ENCODE data around the gene CCDC188.

CCDC188 gene

DNA sequence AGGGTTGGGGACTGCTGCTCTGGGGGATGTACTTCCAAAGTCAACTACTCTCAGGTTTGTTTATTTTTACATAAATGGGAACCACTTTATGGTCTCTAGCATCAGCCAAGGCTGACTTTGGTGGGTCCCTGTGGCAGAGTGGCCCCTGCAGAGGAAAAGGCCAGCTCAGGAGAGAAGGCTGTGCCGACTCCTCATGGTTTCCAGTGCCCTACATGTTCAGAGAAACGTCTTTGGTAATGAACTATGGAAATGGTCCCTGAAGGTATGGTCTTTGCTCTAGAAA is 22.3 kb downstream of the CCDC188 start:
- H3K9me3 ChIP-seq (ENCODE audit: insufficient read depth, low read length, severe bottlenecking) = no peaks in the 10 kb centered on the region
- H3K27me3 ChIP-seq (ENCODE audit: insufficient read depth, low read length, poor library complexity) = no peaks in the 10 kb centered on the region
- ATAC-seq (ENCODE audit: insufficient read depth, low read depth) (no peak), DNase-seq (peak; percentile 9)
- TF ChIP-seq, protein P1, sequence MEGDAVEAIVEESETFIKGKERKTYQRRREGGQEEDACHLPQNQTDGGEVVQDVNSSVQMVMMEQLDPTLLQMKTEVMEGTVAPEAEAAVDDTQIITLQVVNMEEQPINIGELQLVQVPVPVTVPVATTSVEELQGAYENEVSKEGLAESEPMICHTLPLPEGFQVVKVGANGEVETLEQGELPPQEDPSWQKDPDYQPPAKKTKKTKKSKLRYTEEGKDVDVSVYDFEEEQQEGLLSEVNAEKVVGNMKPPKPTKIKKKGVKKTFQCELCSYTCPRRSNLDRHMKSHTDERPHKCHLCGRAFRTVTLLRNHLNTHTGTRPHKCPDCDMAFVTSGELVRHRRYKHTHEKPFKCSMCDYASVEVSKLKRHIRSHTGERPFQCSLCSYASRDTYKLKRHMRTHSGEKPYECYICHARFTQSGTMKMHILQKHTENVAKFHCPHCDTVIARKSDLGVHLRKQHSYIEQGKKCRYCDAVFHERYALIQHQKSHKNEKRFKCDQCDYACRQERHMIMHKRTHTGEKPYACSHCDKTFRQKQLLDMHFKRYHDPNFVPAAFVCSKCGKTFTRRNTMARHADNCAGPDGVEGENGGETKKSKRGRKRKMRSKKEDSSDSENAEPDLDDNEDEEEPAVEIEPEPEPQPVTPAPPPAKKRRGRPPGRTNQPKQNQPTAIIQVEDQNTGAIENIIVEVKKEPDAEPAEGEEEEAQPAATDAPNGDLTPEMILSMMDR (IDR thresholded peaks at IDR 0.05; ENCODE audit: borderline replicate concordance, extremely low read depth, low read length, poor library complexity, severe bottlenecking) = no peak
- no peak for TF ChIP-seq EZH2 (IDR thresholded peaks at IDR 0.05; ENCODE audit: borderline replicate concordance, low read depth, low read length, severe bottlenecking)
- H3K36me3 ChIP-seq (ENCODE audit: insufficient read depth, low read length) = peaks cover 45% of the 10 kb centered on the region
- H3K9ac ChIP-seq (ENCODE audit: low read depth, low read length) = no peak overlapping the region
- no peak overlapping the region for H2AFZ ChIP-seq (ENCODE audit: low read depth, low read length)
- H3K4me3 ChIP-seq (ENCODE audit: low read depth in 1 of 2, low read length in 2 of 2) = no peak overlapping the region
- H3K4me2 ChIP-seq (ENCODE audit: insufficient read depth, low read length) = no peak overlapping the region
- H4K20me1 ChIP-seq (ENCODE audit: insufficient read depth, low read length) = peaks cover 72% of the 10 kb centered on the region
- H3K4me1 ChIP-seq (ENCODE audit: insufficient read depth, low read length) = peaks cover 21% of the 10 kb centered on the region
- peaks cover 33% of the 10 kb centered on the region for H3K79me2 ChIP-seq (ENCODE audit: insufficient read depth, low read length)
- H3K27ac ChIP-seq (ENCODE audit: low read length) = 0 out of 2 replicates have a peak overlapping the region, but pooled peaks have one; percentile 4

DNA sequence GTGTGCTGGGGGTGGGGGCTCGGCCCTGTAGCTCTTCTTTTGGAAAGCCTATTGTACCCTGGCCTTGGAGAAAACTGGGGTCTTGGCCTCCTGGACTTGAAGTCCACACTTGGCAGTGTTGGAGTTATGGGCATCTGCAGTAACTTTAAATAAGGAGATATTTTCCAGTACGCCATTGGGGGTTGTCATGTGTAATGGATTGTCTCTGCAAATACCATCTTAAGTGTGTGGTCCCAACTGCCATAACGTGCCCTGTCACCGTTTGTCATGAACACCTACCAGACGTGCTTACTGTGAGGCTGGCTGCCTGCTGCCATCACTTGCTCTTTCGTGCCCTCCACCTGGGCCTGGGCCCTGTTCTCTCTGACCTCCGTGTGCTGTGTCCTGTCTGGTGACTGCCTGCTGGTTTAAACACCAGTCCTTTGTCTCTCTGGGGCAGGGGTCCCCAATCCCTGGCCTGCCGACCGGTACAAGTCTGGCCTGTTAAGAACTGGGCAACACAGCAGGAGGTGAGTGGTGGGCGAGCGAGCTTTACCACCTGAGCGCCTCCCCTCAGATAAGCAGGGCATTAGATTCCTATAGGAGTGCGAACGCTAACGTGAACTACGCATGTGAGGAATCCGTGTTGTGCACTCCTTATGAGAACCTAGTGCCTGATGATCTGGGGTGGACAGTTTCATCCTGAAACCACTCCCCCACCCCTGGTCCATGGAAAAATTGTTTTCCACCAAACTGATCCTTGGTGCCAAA is 22.8 kb downstream of the CCDC188 start:
- no peak overlapping the region for H3K4me3 ChIP-seq (ENCODE audit: low read depth in 1 of 2, low read length in 2 of 2)
- H3K9ac ChIP-seq (ENCODE audit: low read depth, low read length) = no peak overlapping the region
- peaks cover 49% of the 10 kb centered on the region for H3K36me3 ChIP-seq (ENCODE audit: insufficient read depth, low read length)
- no peak overlapping the region for H3K27ac ChIP-seq (ENCODE audit: low read length)
- DNase-seq (no peak), ATAC-seq (ENCODE audit: insufficient read depth, low read depth) (no peak)
- peaks cover 16% of the 10 kb centered on the region for H3K4me1 ChIP-seq (ENCODE audit: insufficient read depth, low read length)
- no peak overlapping the region for H3K4me2 ChIP-seq (ENCODE audit: insufficient read depth, low read length)
- no peaks in the 10 kb centered on the region for H3K27me3 ChIP-seq (ENCODE audit: insufficient read depth, low read length, poor library complexity)
- H3K9me3 ChIP-seq (ENCODE audit: insufficient read depth, low read length, severe bottlenecking) = no peaks in the 10 kb centered on the region
- no peak overlapping the region for H2AFZ ChIP-seq (ENCODE audit: low read depth, low read length)
- peaks cover 33% of the 10 kb centered on the region for H3K79me2 ChIP-seq (ENCODE audit: insufficient read depth, low read length)
- TF ChIP-seq, protein P1 (IDR thresholded peaks at IDR 0.05; ENCODE audit: borderline replicate concordance, extremely low read depth, low read length, poor library complexity, severe bottlenecking) = no peak
- TF ChIP-seq EZH2 (IDR thresholded peaks at IDR 0.05; ENCODE audit: borderline replicate concordance, low read depth, low read length, severe bottlenecking) = no peak
- peaks cover 77% of the 10 kb centered on the region for H4K20me1 ChIP-seq (ENCODE audit: insufficient read depth, low read length)

DNA sequence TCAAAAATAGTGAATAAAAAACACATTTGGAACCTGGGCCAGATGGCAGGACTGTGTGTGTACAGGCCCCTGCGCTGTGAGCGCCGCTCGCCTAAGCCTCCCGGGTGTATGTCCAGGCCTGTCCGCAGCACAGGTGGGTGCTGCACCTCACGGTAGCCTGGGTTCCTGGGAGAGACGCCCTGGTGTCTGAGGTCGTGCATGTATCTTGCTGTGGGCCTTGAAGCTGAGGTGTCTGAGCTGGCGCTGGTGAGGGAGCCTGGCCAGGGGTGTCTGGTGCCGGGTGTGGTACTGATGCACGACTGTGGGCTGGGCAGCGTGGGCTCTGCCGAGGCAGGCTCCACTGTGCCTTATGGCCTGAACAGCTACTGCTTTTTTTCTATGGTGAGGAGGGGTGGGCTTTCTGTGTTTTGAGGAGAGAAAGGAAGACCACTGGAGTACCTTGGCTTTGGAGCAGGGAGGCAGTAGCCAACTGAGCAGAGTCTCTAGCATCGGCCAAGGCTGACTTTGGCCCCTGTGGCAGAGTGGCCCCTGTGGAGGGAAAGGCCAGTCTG is 23.5 kb downstream of the CCDC188 start:
- Histone ChIP-seq H3K79me2 (ENCODE audit: insufficient read depth, low read length) (peaks cover 32% of the 10 kb centered on the region), H3K9me3 (ENCODE audit: insufficient read depth, low read length, severe bottlenecking) (no peaks in the 10 kb centered on the region), H3K9ac (ENCODE audit: low read depth, low read length) (no peak overlapping the region), H3K4me3 (ENCODE audit: low read depth in 1 of 2, low read length in 2 of 2) (no peak overlapping the region), H4K20me1 (ENCODE audit: insufficient read depth, low read length) (peaks cover 78% of the 10 kb centered on the region), H2AFZ (ENCODE audit: low read depth, low read length) (no peak overlapping the region), H3K27me3 (ENCODE audit: insufficient read depth, low read length, poor library complexity) (no peaks in the 10 kb centered on the region), H3K27ac (ENCODE audit: low read length) (no peak overlapping the region), H3K4me1 (ENCODE audit: insufficient read depth, low read length) (peaks cover 10% of the 10 kb centered on the region), H3K36me3 (ENCODE audit: insufficient read depth, low read length) (peaks cover 55% of the 10 kb centered on the region), H3K4me2 (ENCODE audit: insufficient read depth, low read length) (no peak overlapping the region)
- ATAC-seq (ENCODE audit: insufficient read depth, low read depth) (no peak), DNase-seq (no peak)
- TF ChIP-seq, protein P1 (IDR thresholded peaks at IDR 0.05; ENCODE audit: borderline replicate concordance, extremely low read depth, low read length, poor library complexity, severe bottlenecking) = no peak
- TF ChIP-seq EZH2 (IDR thresholded peaks at IDR 0.05; ENCODE audit: borderline replicate concordance, low read depth, low read length, severe bottlenecking) = no peak
